Measurements from ENCODE around the gene ADTRP. TPM values are rescaled to one million over a fixed set of nuclear protein-coding genes. Genes with fewer than 3 reads are reported as not detected.
"Not testable (repeated sequence)": the region's sequence is repeated elsewhere in the genome, so short reads cannot be mapped to it uniquely, and the experiment has no call there.

Gene ADTRP
- total and polyA plus RNA-seq, 7 donors: 0.36 to 86.9 (median 31.2) TPM; not detected in 3

- intact Hi-C loops (cut with DNase I): no loop called here
- WGBS, 2 donors: 48 to 51% methylated on average over 1 of the region's 1 CpG
- no peaks in the 10 kb centered on the region for H3K36me3 ChIP-seq
- H3K4me1 ChIP-seq: peaks cover 0 to 4% (median 0%) of the 10 kb centered on the region in 4 donors
- no peak for DNase-seq
- no peak for TF ChIP-seq CTCF (IDR thresholded peaks at IDR 0.05)
- TF ChIP-seq POLR2AphosphoS5 (IDR thresholded peaks at IDR 0.05): no peak
- TF ChIP-seq POLR2A (IDR thresholded peaks at IDR 0.05): no peak
- TF ChIP-seq EP300 (IDR thresholded peaks at IDR 0.05): no peak
- H3K27ac ChIP-seq: no peak overlapping the region
- H3K27me3 ChIP-seq: no peaks in the 10 kb centered on the region
- no peak overlapping the region for H3K4me3 ChIP-seq
- H3K9me3 ChIP-seq: no peaks in the 10 kb centered on the region
Measured at GRCh38 chr6:11699576-11699975, 79.0 kb downstream of the ADTRP start.

GRCh38 chr6:11692451-11693376 lies 85.9 kb downstream of the ADTRP start:
- intact Hi-C loops (cut with DNase I): no loop called here
- 82 to 89% methylated on average over 4 of the region's 4 CpGs for WGBS, 2 donors
- Histone ChIP-seq H3K27ac (no peak overlapping the region), H3K4me3 (no peak overlapping the region), H3K36me3 (no peaks in the 10 kb centered on the region), H3K4me1 (no peaks in the 10 kb centered on the region), H3K27me3 (no peaks in the 10 kb centered on the region), H3K9me3 (no peaks in the 10 kb centered on the region)
- no peak for TF ChIP-seq POLR2AphosphoS5 (IDR thresholded peaks at IDR 0.05)
- TF ChIP-seq POLR2A (IDR thresholded peaks at IDR 0.05): no peak
- TF ChIP-seq CTCF (IDR thresholded peaks at IDR 0.05): no peak
- no peak for TF ChIP-seq EP300 (IDR thresholded peaks at IDR 0.05)
- DNase-seq: no peak

GRCh38 chr6:11689847-11690246 lies 88.8 kb downstream of the ADTRP start:
- H3K27ac ChIP-seq: no peak overlapping the region
- H3K4me1 ChIP-seq: peaks cover 0 to 4% (median 0%) of the 10 kb centered on the region in 4 donors
- no peaks in the 10 kb centered on the region for H3K36me3 ChIP-seq
- H3K27me3 ChIP-seq: no peaks in the 10 kb centered on the region
- H3K9me3 ChIP-seq: no peaks in the 10 kb centered on the region
- 88 to 92% methylated on average over 3 of the region's 3 CpGs for WGBS, 2 donors
- no peak for DNase-seq
- TF ChIP-seq POLR2A (IDR thresholded peaks at IDR 0.05) (no peak), POLR2AphosphoS5 (IDR thresholded peaks at IDR 0.05) (no peak), CTCF (IDR thresholded peaks at IDR 0.05) (no peak), EP300 (IDR thresholded peaks at IDR 0.05) (no peak)
- no peak overlapping the region for H3K4me3 ChIP-seq
- intact Hi-C loops (cut with DNase I): loop anchor here (10.0 kb wide), 1 partner anchor 385 kb away; no protein-coding TSS in a partner anchor

- H3K9me3 ChIP-seq, H3K36me3 ChIP-seq, H3K27me3 ChIP-seq, H3K27ac ChIP-seq, DNase-seq, H3K4me3 ChIP-seq, H3K4me1 ChIP-seq: not testable (repeated sequence)
- intact Hi-C loops (cut with DNase I): loop anchor here (10.0 kb wide), 1 partner anchor 385 kb away; no protein-coding TSS in a partner anchor
- 93 to 96% methylated on average over 1 of the region's 1 CpG for WGBS, 2 donors
Measured at GRCh38 chr6:11689400-11689799, 89.2 kb downstream of the ADTRP start.

GRCh38 chr6:11688425-11688709 lies 90.2 kb downstream of the ADTRP start:
- Histone ChIP-seq H3K4me1 (peaks cover 0 to 4% (median 0%) of the 10 kb centered on the region in 4 donors), H3K27me3 (no peaks in the 10 kb centered on the region), H3K9me3 (no peaks in the 10 kb centered on the region), H3K27ac (no peak overlapping the region), H3K36me3 (no peaks in the 10 kb centered on the region), H3K4me3 (no peak overlapping the region)
- intact Hi-C loops (cut with DNase I): loop anchor here (10.0 kb wide), 1 partner anchor 386 kb away; no protein-coding TSS in a partner anchor
- 66 to 78% methylated on average over 1 of the region's 1 CpG for WGBS, 2 donors
- no peak for TF ChIP-seq POLR2AphosphoS5 (IDR thresholded peaks at IDR 0.05)
- no peak for TF ChIP-seq EP300 (IDR thresholded peaks at IDR 0.05)
- DNase-seq: no peak
